GM12865 (cell line): ENCODE results near the gene LPP.
"Not testable (repeated sequence)": the region's sequence is repeated elsewhere in the genome, so short reads cannot be mapped to it uniquely, and the experiment has no call there.

Experiments used
- DNase-seq: peaks from one replicate; pipeline ENCODE4 v3.0.0; 2010; ENCODE audit warnings: low read depth
- H3K4me3 ChIP-seq: 2 replicates; pipeline ENCODE4 v1.5.1; 2011; ENCODE audit warnings: mild to moderate bottlenecking, low read depth, low read length, control low read depth
- CTCF ChIP-seq: IDR thresholded peaks from 2 replicates; pipeline ENCODE4 v1.5.1; 2011; ENCODE audit warnings: low read length, control low read depth, low read depth, inconsistent platforms; ENCODE audit not compliant: insufficient read depth; ENCODE audit errors: missing control alignments

LPP gene

GRCh38 chr3:188435266-188435665, 281.3 kb downstream of the LPP start:
- H3K4me3 ChIP-seq = no peak overlapping the region

GRCh38 chr3:188437926-188438325, 284.0 kb downstream of the LPP start:
- H3K4me3 ChIP-seq = no peak overlapping the region
- no peak for TF ChIP-seq CTCF
- no peak for DNase-seq

More at GRCh38 chr3:188435266-188435665, 281.3 kb downstream of the LPP start:
- no peak for DNase-seq
- TF ChIP-seq CTCF = no peak

- DNase-seq = peak; percentile 60
- TF ChIP-seq CTCF = no peak
- H3K4me3 ChIP-seq = no peak overlapping the region
Measured at GRCh38 chr3:188439080-188439479, 285.1 kb downstream of the LPP start.

GRCh38 chr3:188440340-188440972, 286.5 kb downstream of the LPP start:
- no peak overlapping the region for H3K4me3 ChIP-seq
- no peak for DNase-seq
- no peak for TF ChIP-seq CTCF

- no peak for TF ChIP-seq CTCF
- no peak overlapping the region for H3K4me3 ChIP-seq
- peak; percentile 51 for DNase-seq
Measured at GRCh38 chr3:188442430-188442829, 288.5 kb downstream of the LPP start.

- not testable (repeated sequence) for DNase-seq, H3K4me3 ChIP-seq
Measured at GRCh38 chr3:188445175-188445574, 291.2 kb downstream of the LPP start.

- DNase-seq = peak; percentile 87
- no peak for TF ChIP-seq CTCF
- no peak overlapping the region for H3K4me3 ChIP-seq
Measured at GRCh38 chr3:188446014-188446413, 292.1 kb downstream of the LPP start.
